BJ (cell line): ENCODE results near the gene MOCS1. TPM values are rescaled to one million over a fixed set of nuclear protein-coding genes. Genes with fewer than 3 reads are reported as not detected.

Source experiments
- CTCF ChIA-PET: fragments of 350-600 bp; formaldehyde crosslinking; extraction: SDS; loops from one replicate; lab custom pipeline; 2021; ENCODE audit warnings: antibody characterized with exemption, inconsistent platforms; lab: Yijun Ruan, JAX
- POLR2A ChIA-PET: fragments of 300-600 bp; sonication (Branson Sonifier 250); formaldehyde crosslinking; extraction: SDS; loops from one replicate; lab custom pipeline; 2021; ENCODE audit warnings: antibody characterized with exemption; lab: Charles Lee
- DNase-seq: peaks from one replicate; pipeline ENCODE4 v3.0.0-alpha.2; 2011; ENCODE audit warnings: low read depth
- H3K27me3 ChIP-seq: 2 replicates; pipeline ENCODE4 v1.6.0; 2011; ENCODE audit warnings: low read length; ENCODE audit not compliant: control insufficient read depth, insufficient read depth
- H3K36me3 ChIP-seq: 2 replicates; pipeline ENCODE4 v1.5.1; 2011; ENCODE audit warnings: low read length; ENCODE audit not compliant: control insufficient read depth, insufficient read depth
- H3K4me3 ChIP-seq: 2 replicates; pipeline ENCODE4 v1.5.1; 2011; ENCODE audit warnings: low read depth, mild to moderate bottlenecking, control low read depth, low read length
- polyA plus RNA-seq: library from polyadenylated mRNA; depleted of rRNA; stranded (reverse); fragments of >200 nt; gene quantifications from 2 replicates; pipeline ENCODE4 v1.2.3, GENCODE V29; 2011
- TF ChIP-seq, protein P1 (sequence below): IDR thresholded peaks from 2 replicates; pipeline ENCODE4 v1.5.1; 2011; ENCODE audit warnings: low read depth, mild to moderate bottlenecking, control low read depth, inconsistent platforms, low read length, moderate library complexity; ENCODE audit not compliant: insufficient read depth

The MOCS1 gene
- polyA plus RNA-seq, 1 experiment: 13.4 TPM

DNA sequence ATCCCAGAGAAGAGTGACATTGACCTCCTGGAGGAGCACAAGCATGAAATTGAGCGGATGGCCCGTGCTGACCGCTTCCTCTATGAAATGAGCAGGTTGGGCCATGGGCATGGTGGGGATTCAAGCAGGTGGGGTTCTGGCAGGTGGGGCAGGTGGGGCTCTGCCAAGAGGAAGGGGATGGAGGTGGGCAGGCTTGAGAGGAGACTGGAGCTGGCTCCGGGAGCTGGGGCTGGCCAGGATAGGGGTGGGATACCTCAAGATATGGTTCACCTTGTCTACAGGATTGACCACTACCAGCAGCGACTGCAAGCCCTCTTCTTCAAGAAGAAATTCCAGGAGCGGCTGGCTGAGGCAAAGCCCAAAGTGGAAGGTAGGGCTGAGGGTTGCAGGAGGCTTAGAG lies 42.9 kb downstream of the MOCS1 start:
- ChIA-PET CTCF (interaction anchor here (0.5 to 4.3 kb wide), 9 partner anchors 7 to 514 kb away, joined by 3 to 18 read pairs (median 3); no protein-coding TSS in a partner anchor), POLR2A (interaction anchor here (1.0 kb wide), 1 partner anchor 9 kb away, joined by 7 read pairs; no protein-coding TSS in a partner anchor)
- no peak overlapping the region for H3K4me3 ChIP-seq
- TF ChIP-seq, protein P1, sequence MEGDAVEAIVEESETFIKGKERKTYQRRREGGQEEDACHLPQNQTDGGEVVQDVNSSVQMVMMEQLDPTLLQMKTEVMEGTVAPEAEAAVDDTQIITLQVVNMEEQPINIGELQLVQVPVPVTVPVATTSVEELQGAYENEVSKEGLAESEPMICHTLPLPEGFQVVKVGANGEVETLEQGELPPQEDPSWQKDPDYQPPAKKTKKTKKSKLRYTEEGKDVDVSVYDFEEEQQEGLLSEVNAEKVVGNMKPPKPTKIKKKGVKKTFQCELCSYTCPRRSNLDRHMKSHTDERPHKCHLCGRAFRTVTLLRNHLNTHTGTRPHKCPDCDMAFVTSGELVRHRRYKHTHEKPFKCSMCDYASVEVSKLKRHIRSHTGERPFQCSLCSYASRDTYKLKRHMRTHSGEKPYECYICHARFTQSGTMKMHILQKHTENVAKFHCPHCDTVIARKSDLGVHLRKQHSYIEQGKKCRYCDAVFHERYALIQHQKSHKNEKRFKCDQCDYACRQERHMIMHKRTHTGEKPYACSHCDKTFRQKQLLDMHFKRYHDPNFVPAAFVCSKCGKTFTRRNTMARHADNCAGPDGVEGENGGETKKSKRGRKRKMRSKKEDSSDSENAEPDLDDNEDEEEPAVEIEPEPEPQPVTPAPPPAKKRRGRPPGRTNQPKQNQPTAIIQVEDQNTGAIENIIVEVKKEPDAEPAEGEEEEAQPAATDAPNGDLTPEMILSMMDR: no peak
- no peaks in the 10 kb centered on the region; the same call in none of the 2 replicates for H3K36me3 ChIP-seq
- no peaks in the 10 kb centered on the region for H3K27me3 ChIP-seq
- no peak for DNase-seq

DNA sequence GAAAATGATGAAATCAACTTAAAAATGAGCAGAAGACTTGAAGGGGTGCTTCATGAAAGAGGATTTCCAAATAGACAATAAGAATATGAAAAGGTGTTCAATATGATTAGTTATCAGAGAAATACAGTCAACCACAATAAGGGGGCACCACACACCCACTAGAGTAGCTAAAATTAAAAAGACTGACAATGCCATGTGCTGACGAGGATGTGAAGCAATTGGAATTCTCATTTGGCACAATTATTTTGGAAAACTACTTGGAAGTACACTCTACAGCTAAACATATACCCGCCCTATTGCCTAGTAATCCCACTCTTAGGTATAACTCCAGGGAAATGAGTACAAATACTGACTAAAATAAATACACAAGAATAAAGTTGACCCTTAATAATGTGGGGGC lies 45.0 kb downstream of the MOCS1 start:
- Histone ChIP-seq H3K27me3 (no peaks in the 10 kb centered on the region), H3K4me3 (no peak overlapping the region), H3K36me3 (peaks cover 3% of the 10 kb centered on the region)
- TF ChIP-seq, protein P1: no peak
- ChIA-PET CTCF (no interaction called here), POLR2A (no interaction called here)
- DNase-seq: no peak

DNA sequence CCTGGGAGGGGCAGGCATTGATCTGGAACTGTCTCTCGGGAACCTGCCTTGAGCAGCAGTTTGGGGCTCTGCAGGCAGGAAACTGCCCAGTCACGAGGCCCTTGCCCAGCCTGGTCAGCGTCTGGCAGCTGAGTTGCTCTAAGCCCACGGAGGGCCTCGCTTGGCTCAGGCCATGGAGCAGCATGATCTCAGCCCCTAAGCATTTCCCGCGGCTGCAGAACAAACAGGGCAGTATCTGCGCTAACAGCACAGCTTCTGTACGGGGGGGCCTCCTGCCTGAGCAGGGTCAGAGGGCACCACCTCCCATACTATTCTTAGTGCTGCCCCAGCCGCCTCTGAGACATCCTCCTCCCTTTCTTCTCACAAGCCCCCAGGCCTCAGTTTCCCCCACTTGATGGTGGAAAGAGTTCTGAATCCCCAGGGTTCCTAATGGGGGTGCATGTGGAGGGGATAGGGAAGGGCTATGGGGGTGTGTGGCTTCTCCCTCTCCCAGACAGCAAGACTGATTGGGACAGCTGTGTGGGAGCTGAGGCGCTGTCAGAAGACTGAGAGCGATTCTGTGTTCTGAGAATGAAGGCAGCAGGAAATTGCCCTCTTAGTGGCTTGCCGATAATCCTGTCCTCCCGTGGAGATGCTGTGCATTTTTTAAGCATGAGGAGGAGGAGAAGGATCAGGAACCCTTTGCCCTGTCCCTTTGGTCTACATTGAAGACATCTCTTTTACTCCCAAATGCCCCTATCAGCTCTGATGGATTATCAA lies 46.4 kb downstream of the MOCS1 start:
- no peak overlapping the region for H3K4me3 ChIP-seq
- H3K36me3 ChIP-seq: peaks cover 3% of the 10 kb centered on the region; the same call in 1 of the 2 replicates
- H3K27me3 ChIP-seq: no peaks in the 10 kb centered on the region
- ChIA-PET CTCF (interaction anchor here (1.4 to 1.9 kb wide), 2 partner anchors 16 to 22 kb away, joined by 5 to 6 read pairs; no protein-coding TSS in a partner anchor), POLR2A (no interaction called here)
- DNase-seq: peak; percentile 44
- TF ChIP-seq, protein P1: no peak

DNA sequence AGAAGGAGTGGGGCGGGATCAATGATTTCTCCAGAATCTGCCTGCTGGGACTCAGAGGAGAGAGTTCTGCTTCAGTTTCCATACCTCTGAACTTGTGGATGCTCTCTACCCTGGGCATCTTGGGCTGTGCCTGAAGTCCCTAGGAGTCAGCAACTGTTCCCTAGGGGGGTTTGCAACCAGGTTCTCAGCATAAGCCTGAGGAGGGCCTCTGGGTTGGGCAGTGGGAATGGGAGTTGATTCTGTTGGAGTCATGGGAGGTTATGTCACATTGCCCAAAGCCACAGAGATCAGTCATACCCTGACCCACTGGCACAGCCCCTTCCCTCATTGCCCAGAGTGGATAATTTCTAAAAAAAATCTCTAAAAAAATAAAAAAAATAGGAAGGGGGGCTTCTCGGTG lies 47.4 kb downstream of the MOCS1 start:
- DNase-seq: no peak
- POLR2A ChIA-PET: interaction anchor here (0.6 kb wide), 1 partner anchor 297 kb away, joined by 3 read pairs; no protein-coding TSS in a partner anchor
- no peak overlapping the region for H3K4me3 ChIP-seq
- TF ChIP-seq, protein P1: no peak
- CTCF ChIA-PET: no interaction called here
- peaks cover 3% of the 10 kb centered on the region; the same call in 1 of the 2 replicates for H3K36me3 ChIP-seq
- H3K27me3 ChIP-seq: no peaks in the 10 kb centered on the region

DNA sequence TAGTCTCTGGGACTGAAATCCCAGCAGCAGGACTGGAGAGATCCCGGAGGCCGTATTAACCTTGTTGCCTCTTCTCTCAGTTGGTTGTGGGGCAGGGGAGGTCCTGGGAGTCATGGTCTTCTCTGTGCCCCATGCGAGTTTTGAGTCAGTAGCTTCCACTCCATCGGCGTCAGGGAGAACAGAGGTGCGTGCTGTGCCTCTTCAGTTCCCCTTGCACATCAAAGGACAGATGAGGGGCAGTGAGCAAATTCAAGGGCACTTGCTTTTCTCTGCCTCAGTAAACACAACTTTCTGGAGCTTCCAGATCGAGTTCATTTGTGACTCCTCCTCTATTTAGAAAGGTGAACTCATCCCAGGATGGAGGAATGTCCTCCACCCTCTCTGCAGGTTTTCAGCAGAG lies 48.6 kb downstream of the MOCS1 start:
- ChIA-PET CTCF (interaction anchor here (1.3 to 1.5 kb wide), 3 partner anchors 12 to 21 kb away, joined by 3 to 4 read pairs (median 3); no protein-coding TSS in a partner anchor), POLR2A (no interaction called here)
- TF ChIP-seq, protein P1: no peak
- no peak for DNase-seq
- Histone ChIP-seq H3K4me3 (no peak overlapping the region), H3K36me3 (peaks cover 3% of the 10 kb centered on the region; the same call in 1 of the 2 replicates), H3K27me3 (no peaks in the 10 kb centered on the region)
